Stimulated activated CD8-positive, alpha-beta memory T cell treated with anti-CD3 and anti-CD28 coated beads, Interleukin-15, amount 100 ng/mL, for 24 hours (primary cell): Measurements from ENCODE around the gene UGDH.
"Not testable (repeated sequence)": the region's sequence is repeated elsewhere in the genome, so short reads cannot be mapped to it uniquely, and the experiment has no call there.

Experiments
- DNase-seq: peaks from one replicate; pipeline ENCODE4 v3.0.0-alpha.2; 2020; ENCODE audit warnings: low read depth

UGDH gene

GRCh38 chr4:39494354-39494753 is 32.9 kb downstream of the UGDH start:
- no peak for DNase-seq

GRCh38 chr4:39490322-39490721 is 36.9 kb downstream of the UGDH start:
- DNase-seq = no peak

- no peak for DNase-seq
These were observed 40.9 kb downstream of the UGDH start for GRCh38 chr4:39486221-39486804.

- no peak for DNase-seq
These were observed 42.5 kb downstream of the UGDH start for GRCh38 chr4:39484582-39485272.

- DNase-seq = no peak
These were observed 46.1 kb downstream of the UGDH start for GRCh38 chr4:39480902-39481695.

GRCh38 chr4:39480251-39480650 is 47.0 kb downstream of the UGDH start:
- DNase-seq = no peak

- DNase-seq = no peak
These were observed 50.9 kb downstream of the UGDH start for GRCh38 chr4:39476187-39476895.

GRCh38 chr4:39472396-39472795 is 54.8 kb downstream of the UGDH start:
- no peak for DNase-seq

- no peak for DNase-seq
These were observed 56.8 kb downstream of the UGDH start for GRCh38 chr4:39470402-39470801.

- no peak for DNase-seq
These were observed 57.7 kb downstream of the UGDH start for GRCh38 chr4:39469429-39470077.

GRCh38 chr4:39467464-39467863 is 59.8 kb downstream of the UGDH start:
- DNase-seq = no peak

- DNase-seq = no peak
These were observed 60.5 kb downstream of the UGDH start for GRCh38 chr4:39466747-39467146.

GRCh38 chr4:39464886-39465501 is 62.2 kb downstream of the UGDH start:
- DNase-seq = no peak

- DNase-seq = peak; percentile 80
These were observed 68.5 kb downstream of the UGDH start, which contains the start of the genes LIAS and RPL9 for GRCh38 chr4:39458505-39459300. LIAS (plus strand) TSS chr4:39459056; CDS start chr4:39459118, 62 bp downstream. RPL9 (minus strand) TSS chr4:39458922; CDS start chr4:39458439, 483 bp downstream.

- not testable (repeated sequence) for DNase-seq
These were observed 69.1 kb downstream of the UGDH start for GRCh38 chr4:39458161-39458504.

GRCh38 chr4:39456946-39457763 is 70.1 kb downstream of the UGDH start:
- no peak for DNase-seq

GRCh38 chr4:39455486-39455885 is 71.8 kb downstream of the UGDH start:
- no peak for DNase-seq

GRCh38 chr4:39453738-39454137 is 73.5 kb downstream of the UGDH start:
- no peak for DNase-seq

- no peak for DNase-seq
These were observed 74.2 kb downstream of the UGDH start for GRCh38 chr4:39452860-39453587.
